Activated T-helper 17 cell treated with anti-CD3 and anti-CD28 coated beads, Interleukin-2, amount 50 U/mL, for 72 hours (primary cell): ENCODE measurements around the gene ZFYVE21. TPM values are rescaled to one million over a fixed set of nuclear protein-coding genes. Genes with fewer than 3 reads are reported as not detected.
A peak's percentile ranks its signal among the peaks of the same experiment; 100 is the strongest.

ENCODE experiments used
- ATAC-seq: fragments of 150-1000 bp; cut with Tn5 transposase; replicated peaks from 2 replicates; pipeline ENCODE4 v1.10.0; 2021; ENCODE audit warnings: mild to moderate bottlenecking, moderate library complexity
- H3K27ac Mint-ChIP-seq: one replicate; pipeline ENCODE4 v1.8.0; 2022; ENCODE audit warnings: mixed read lengths
- H3K27me3 Mint-ChIP-seq: one replicate; pipeline ENCODE4 v1.8.0; 2022; ENCODE audit warnings: mixed read lengths
- H3K36me3 Mint-ChIP-seq: one replicate; pipeline ENCODE4 v1.8.0; 2022; ENCODE audit warnings: low read depth, mild to moderate bottlenecking, mixed read lengths
- H3K4me1 Mint-ChIP-seq: one replicate; pipeline ENCODE4 v1.8.0; 2022; ENCODE audit warnings: mixed read lengths
- H3K4me3 Mint-ChIP-seq: one replicate; pipeline ENCODE4 v1.8.0; 2022; ENCODE audit warnings: mild to moderate bottlenecking, mixed read lengths
- H3K9me3 Mint-ChIP-seq: one replicate; pipeline ENCODE4 v1.8.0; 2022; ENCODE audit warnings: mixed read lengths
- total RNA-seq, 2 donors: library from RNA; stranded (reverse); gene quantifications; one replicate each; pipeline ENCODE4 v1.2.3, GENCODE V29; 2022

Gene ZFYVE21
- total RNA-seq, 2 donors from 2014 or later = 18.2 to 20.6 TPM

DNA sequence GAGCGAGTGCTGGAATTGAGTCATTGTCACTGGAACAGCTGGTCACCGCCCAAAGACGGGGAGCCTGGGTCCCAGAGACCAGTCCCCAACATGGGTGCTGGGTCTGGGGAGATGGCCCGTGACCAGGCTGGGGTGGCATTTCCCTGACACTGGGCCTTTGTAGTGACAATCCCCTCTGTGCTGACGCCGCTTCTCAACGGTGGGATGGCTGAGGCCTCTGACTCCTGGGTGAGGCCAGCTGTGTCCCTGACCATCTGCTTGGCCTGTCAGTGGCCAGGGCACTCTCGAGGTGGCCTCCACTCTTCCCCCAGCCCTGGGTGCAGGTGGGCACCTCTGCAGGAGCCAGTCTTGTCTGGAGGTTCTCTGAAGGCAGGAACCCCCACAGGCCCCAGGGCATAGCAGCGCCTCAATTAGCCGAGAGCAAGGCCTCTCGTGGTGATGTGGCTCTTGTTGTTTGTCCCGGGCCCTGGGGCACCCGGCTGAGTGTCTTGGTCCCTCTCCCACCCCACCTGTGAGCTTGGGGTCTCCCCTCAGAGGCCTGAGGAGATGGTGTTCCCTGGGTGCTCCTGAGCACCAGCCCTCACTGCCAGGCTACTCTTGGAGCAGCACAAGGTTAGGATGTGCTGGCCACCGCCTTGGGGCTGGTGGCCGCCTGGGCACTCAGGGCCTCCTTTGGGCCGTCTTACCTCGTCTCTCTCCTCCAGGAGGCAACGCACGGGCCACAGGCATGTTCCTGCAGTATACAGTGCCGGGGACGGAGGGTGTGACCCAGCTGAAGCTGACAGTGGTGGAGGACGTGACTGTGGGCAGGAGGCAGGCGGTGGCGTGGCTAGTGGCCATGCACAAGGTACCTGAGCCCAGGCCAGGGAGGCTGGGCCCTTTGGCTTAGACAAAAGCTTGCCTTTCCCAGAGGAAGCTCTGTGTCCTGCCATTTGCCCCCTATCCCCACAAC lies 16.6 kb downstream of the ZFYVE21 start:
- Mint-ChIP-seq H3K27ac (no peak overlapping the region), H3K4me3 (no peak overlapping the region), H3K27me3 (no peaks in the 10 kb centered on the region), H3K4me1 (no peaks in the 10 kb centered on the region), H3K9me3 (no peaks in the 10 kb centered on the region), H3K36me3 (peaks cover 38% of the 10 kb centered on the region)
- no peak for ATAC-seq

DNA sequence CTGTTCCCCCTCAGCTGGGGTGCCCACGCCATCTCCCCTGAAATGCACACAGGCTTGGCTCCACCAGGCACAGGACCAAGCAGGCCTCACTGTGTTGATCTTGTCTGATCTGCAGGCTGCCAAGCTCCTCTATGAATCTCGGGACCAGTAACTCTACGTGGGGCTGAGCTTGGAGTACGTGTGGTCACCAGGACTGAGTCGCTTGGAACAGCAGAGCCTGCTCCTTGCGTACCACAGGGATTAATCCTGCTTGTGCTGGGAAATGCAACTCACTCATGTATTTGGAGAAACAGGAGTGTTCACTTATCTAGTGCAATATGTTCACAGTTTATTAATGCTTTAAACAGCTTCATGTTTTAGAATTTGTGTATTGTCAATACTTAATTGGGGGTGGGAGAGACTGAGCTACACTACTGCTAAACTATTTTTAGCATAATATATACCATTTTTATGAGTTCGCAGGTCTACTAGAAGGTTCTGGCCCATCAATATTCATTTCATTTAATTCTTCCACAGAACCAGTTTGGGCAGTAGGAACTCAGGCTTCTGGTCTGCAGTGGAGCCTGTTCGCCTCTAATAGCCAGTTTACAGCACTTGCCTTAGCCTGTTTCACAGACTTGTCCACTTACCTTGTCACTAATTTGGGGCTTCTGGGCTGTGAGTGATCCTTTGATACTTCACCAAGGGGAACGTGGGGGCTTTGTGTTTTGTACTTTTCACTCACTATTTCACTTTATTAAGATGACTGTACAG lies 17.4 kb downstream of the ZFYVE21 start:
- Mint-ChIP-seq H3K4me3 (no peak overlapping the region), H3K27me3 (no peaks in the 10 kb centered on the region), H3K36me3 (peaks cover 38% of the 10 kb centered on the region), H3K9me3 (no peaks in the 10 kb centered on the region), H3K4me1 (no peaks in the 10 kb centered on the region), H3K27ac (no peak overlapping the region)
- ATAC-seq = no peak

DNA sequence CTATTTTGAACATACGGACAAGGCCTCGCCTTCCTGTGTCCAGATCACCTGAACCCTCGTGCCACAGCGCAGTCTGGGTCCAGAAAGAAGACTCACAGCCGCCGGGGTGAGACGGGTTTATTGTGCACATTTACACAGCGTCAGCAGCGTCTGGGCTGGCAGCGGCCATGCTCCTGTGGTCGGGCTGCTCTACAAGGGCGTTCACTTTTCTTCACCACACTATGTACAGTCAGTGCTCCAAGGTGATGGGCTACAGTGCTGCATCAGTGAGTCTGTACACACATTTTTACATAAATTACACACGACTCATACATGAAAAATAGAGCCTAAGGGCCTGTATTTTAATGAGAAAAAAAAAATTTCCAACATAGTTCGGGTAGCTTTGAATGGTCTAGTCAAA lies 18.0 kb downstream of the ZFYVE21 start:
- H3K27me3 Mint-ChIP-seq = no peaks in the 10 kb centered on the region
- ATAC-seq = no peak
- peaks cover 39% of the 10 kb centered on the region for H3K36me3 Mint-ChIP-seq
- no peaks in the 10 kb centered on the region for H3K9me3 Mint-ChIP-seq
- no peak overlapping the region for H3K4me3 Mint-ChIP-seq
- H3K27ac Mint-ChIP-seq = no peak overlapping the region
- no peaks in the 10 kb centered on the region for H3K4me1 Mint-ChIP-seq

DNA sequence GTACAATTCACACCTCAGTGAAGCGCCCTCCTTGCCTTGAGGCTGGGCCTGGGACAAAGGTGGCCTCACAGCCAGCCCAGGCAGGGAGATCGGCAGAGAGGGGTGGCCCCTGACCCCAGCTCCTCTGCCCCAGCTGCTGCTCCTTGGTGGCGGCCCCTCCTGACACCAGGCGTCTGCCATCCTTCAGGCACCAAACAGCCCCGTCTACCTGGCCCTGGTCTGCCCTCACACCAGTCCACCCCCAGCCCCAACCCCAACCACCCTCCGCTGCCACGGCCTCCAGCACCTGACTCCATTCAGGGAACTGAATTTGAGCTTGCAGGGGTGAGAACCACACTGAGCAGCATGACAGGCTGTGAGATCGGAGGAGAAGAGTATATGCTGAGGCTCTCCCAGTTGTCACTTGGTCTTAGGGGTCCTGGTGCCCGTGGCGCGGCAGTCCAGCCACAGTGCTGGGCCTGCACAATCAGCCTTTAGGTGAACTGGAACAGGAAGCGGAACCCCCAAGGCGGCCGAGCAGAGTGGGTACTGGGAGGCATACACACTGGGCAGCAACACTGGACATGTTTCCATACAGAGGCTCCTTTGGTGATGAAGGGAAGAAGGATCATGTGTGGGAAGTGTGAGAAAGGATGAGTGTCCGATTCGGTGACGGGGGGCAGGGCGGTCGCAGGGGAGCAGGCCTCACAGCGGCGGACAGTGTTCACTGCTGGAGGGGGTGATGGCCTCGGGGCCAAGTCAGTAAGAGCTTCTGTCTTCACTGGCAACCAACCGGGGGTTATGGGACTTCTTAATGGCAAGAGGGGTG lies 18.7 kb downstream of the ZFYVE21 start:
- ATAC-seq = no peak
- H3K27ac Mint-ChIP-seq = no peak overlapping the region
- H3K4me3 Mint-ChIP-seq = no peak overlapping the region
- no peaks in the 10 kb centered on the region for H3K9me3 Mint-ChIP-seq
- no peaks in the 10 kb centered on the region for H3K27me3 Mint-ChIP-seq
- no peaks in the 10 kb centered on the region for H3K4me1 Mint-ChIP-seq
- peaks cover 35% of the 10 kb centered on the region for H3K36me3 Mint-ChIP-seq

DNA sequence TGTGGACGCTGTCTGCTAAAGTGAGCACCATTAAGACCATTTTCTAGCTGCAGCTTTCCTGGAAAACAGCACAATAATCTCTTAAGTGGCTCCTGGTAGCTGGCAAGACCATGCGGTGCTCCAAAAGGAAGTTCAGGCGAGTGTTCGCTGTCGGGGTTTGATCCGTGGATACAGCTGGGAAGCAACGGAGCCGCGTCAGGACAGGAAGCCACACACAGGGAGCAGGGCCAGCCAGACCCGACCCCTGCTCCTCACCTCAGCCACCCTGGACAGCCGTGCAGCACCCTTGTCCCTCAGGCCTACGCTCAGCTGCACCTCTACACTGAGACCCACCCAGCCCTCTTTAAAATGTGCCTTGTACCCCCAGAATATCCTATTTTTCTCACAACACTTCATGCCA lies 19.4 kb downstream of the ZFYVE21 start:
- Mint-ChIP-seq H3K9me3 (no peaks in the 10 kb centered on the region), H3K27ac (no peak overlapping the region), H3K27me3 (no peaks in the 10 kb centered on the region), H3K4me1 (no peaks in the 10 kb centered on the region), H3K36me3 (peaks cover 33% of the 10 kb centered on the region), H3K4me3 (no peak overlapping the region)
- no peak for ATAC-seq

DNA sequence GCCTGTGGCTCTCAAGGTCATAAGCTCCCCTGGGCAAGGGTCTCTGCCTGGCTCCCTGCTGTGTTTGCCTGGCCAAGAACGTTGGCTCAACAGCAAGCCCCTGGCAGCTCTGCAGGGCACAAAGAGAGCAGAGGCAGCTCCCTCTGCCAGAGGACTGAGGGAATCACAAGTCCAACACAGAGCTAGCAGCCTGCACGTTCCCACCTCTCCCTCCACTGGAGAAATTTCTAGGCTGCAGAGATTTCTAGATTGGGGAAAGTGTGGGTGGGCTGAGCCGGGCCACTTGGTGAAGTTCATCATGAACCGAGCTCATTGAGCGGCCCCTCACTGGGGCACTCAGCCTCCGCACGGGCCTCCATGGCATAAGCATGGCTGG lies 19.8 kb downstream of the ZFYVE21 start:
- Mint-ChIP-seq H3K27ac (no peak overlapping the region), H3K27me3 (no peaks in the 10 kb centered on the region), H3K9me3 (no peaks in the 10 kb centered on the region), H3K4me3 (no peak overlapping the region), H3K4me1 (no peaks in the 10 kb centered on the region), H3K36me3 (peaks cover 33% of the 10 kb centered on the region)
- no peak for ATAC-seq

DNA sequence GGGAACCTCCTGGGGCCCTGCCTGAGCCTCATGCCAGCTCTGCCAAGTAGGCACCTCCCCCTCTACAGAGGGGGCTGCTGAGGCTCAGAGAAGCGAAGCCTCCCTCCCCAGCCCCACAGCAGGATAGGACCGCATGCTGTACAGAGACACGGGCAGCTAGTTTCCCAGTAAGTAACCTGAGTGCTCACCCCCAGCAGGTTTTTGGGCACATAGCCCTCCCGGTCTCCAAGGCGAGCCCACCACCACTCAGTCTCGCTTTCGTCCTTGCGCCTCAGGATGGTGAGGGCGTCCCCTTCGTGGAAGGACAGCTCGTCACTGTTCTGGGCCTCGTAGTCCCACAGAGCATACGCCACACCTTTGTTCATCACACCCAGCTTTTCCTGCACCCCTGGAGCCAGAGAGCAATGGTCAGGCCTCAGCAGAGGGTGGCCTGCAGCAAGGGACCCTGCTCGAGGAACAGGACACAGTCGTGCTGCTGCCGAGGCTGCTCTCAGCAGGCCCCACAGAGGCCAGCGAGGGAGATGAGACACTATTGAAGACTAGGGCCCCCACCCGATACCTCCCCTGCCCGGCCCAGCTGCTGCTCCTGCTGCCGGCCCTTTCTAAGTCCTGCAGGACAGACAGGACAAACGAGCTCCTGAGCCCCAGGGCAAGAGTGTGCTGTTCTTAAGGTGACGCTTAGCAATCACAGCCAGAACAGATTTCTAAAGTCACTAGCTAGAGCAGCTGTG lies 20.4 kb downstream of the ZFYVE21 start:
- Mint-ChIP-seq H3K27me3 (no peaks in the 10 kb centered on the region), H3K27ac (no peak overlapping the region), H3K4me3 (no peak overlapping the region), H3K9me3 (no peaks in the 10 kb centered on the region), H3K4me1 (no peaks in the 10 kb centered on the region), H3K36me3 (peaks cover 33% of the 10 kb centered on the region)
- no peak for ATAC-seq

DNA sequence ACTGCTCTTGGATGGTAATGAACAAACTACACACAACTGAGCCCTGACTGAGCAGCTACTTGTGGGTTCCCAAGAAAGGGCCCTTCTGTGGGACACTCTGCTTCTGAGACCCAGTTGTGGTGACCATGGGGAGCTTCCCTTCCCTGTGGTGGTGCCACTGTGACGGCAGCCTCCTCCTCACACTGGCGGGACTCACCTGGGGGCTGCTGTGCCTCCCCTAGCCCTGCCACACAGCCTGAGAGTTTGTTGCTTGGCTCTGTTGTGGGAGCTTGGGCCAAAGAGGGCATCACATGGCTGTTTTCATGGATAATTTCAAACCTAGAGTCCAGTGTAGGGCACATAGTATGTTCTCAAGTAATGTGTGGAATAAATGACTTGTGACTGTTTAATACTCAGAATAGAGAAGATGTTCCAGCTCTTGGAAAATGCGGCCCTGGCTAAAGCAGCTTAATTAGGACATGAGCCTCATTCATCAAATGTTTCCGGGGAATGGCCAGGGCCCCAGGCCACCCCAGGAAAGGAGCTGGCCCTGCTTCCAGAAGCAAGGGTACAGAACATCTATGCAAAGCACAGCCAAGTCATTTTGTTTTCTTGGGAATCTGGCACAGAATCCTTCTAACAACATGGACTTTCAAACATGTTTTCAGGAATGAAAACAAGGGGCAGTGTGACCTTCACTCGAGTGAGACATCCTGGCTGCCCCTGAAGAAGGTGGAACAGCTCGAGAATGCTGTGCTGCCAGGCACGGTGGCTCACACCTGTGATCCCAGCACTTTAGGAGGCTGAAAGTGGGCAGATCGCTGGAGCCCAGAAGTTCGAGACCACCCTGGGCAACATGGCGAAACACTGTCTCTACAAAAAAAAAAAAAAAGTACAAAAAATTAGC lies 21.2 kb downstream of the ZFYVE21 start:
- Mint-ChIP-seq H3K9me3 (no peaks in the 10 kb centered on the region), H3K4me1 (no peaks in the 10 kb centered on the region), H3K4me3 (no peak overlapping the region), H3K27ac (no peak overlapping the region), H3K27me3 (no peaks in the 10 kb centered on the region), H3K36me3 (peaks cover 34% of the 10 kb centered on the region)
- ATAC-seq = no peak

DNA sequence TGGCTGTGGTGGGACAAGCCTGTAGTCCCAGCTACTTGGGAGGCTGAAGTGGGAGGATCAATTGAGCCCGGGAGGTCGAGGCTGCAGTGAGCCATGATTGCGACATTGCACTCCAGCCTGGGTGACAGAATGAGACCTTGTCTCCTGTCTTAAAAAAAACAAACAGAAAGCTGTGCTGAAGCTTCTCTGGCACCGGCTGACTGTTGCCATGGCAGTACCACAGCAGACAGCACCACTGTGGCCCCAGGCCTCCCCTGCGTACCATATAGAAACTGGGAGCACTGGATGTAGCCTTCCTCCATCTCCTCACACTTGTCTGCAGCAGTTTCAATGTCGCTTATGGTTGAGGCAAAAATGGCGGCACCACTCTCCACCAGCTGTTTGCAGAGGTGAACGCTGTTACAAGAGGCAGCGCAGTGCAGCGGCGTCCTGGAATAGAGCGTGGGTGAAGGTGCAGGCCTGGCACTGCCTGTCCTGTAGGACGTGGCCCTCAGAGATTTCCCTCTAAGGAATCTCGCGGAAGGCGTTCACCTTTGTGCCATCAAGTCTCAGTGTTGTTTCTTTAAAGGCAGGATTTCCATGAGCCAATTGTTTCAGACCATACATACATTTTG lies 21.9 kb downstream of the ZFYVE21 start:
- H3K36me3 Mint-ChIP-seq = peaks cover 38% of the 10 kb centered on the region
- H3K4me1 Mint-ChIP-seq = no peaks in the 10 kb centered on the region
- H3K27ac Mint-ChIP-seq = no peak overlapping the region
- no peak for ATAC-seq
- no peaks in the 10 kb centered on the region for H3K27me3 Mint-ChIP-seq
- H3K4me3 Mint-ChIP-seq = no peak overlapping the region
- no peaks in the 10 kb centered on the region for H3K9me3 Mint-ChIP-seq

DNA sequence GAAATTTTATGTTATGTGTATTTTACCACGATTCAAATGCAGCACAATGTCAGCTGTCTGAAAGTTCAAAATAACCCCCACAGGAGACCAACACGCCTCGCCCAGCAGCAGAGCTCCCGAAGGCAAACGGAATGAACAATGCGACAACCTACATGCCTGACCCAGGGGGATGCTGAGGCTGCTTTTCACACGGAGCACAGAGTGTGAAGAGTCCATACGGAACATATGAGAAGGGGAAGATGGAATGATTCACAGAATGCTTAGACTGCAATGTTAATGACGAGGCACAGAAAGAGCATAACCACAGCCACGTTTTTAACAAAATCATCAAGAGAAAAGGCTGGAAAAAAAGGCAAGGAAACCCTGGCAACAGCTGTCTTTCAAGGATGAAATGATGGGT lies 22.6 kb downstream of the ZFYVE21 start:
- Mint-ChIP-seq H3K27me3 (no peaks in the 10 kb centered on the region), H3K36me3 (peaks cover 34% of the 10 kb centered on the region), H3K4me1 (no peaks in the 10 kb centered on the region), H3K4me3 (no peak overlapping the region), H3K9me3 (no peaks in the 10 kb centered on the region), H3K27ac (no peak overlapping the region)
- ATAC-seq = no peak

DNA sequence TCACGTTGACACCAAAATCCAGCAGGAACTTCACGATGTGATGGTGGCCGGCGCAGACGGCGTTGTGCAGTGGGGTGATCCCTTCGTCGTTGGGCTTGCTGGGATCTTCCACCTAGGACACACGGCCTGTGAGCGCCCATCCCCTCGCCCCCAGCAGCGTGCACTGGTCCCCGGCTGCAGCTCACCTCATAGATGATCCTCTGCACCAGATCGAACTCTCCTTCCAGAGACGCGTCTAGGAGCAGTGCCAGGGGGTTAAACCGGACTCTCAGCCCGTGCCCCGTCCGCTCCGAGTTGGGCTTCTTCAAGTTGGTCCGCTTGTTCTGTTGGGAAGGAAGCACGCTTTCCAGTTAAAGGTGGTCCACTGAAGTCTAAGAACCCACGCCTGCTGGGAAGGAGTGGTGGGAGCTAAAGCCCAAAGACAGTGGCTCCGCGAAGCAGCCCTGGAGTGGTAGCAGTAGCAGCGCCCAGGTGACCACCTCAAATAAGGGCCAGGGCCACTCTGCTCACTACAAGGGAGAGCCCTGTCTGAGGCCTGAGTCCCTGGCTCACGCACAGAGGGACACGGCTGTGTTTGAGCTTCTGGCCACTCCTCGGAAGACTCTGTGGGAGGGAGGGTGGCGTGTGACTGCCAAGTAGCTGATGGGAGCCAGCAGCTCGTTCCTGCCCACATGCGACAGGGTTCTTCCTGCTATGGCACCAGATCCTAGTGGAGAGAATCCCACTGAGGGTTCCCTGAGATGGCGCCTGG lies 23.3 kb downstream of the ZFYVE21 start:
- H3K36me3 Mint-ChIP-seq = peaks cover 26% of the 10 kb centered on the region
- no peaks in the 10 kb centered on the region for H3K9me3 Mint-ChIP-seq
- H3K27me3 Mint-ChIP-seq = no peaks in the 10 kb centered on the region
- peak overlapping the region; percentile 41 for H3K27ac Mint-ChIP-seq
- H3K4me1 Mint-ChIP-seq = no peaks in the 10 kb centered on the region
- H3K4me3 Mint-ChIP-seq = no peak overlapping the region
- ATAC-seq = no peak

DNA sequence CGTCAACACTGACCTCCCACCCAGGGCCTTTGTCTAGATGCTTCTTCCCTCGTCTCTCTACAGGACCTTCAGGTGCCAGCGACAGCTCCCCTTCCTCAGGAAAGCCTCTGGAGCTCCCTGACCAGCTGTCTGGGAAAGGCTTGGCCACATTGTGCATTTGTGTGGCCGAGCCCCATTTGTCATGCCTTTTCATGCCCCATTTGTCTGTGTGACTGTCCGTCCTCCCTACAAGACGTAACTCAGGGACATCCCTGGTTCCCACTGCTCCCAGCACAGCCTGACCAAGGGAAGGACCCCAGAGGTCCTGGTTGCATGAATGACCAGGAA lies 23.8 kb downstream of the ZFYVE21 start:
- Mint-ChIP-seq H3K27ac (peak overlapping the region; percentile 41), H3K4me1 (no peaks in the 10 kb centered on the region)
- no peak for ATAC-seq

More for the DNA sequence above, 23.8 kb downstream of the ZFYVE21 start:
- Mint-ChIP-seq H3K27me3 (no peaks in the 10 kb centered on the region), H3K4me3 (no peak overlapping the region), H3K9me3 (no peaks in the 10 kb centered on the region), H3K36me3 (peaks cover 23% of the 10 kb centered on the region)
